Testis (tissue), 2 donors: ENCODE results near the gene WDR6.

Experiments used
- CTCF ChIP-seq, 3 experiments: fragments of 450-650 bp in 2 of 3; fragments of 200-600 bp in 1 of 3; sonication (generic) in 1 of 3; IDR thresholded peaks; one replicate each; pipeline ENCODE4 v1.5.1; 2016 to 2019; ENCODE audit warnings: antibody characterized with exemption in 3 of 3, mild to moderate bottlenecking in 2 of 3, moderate library complexity in 1 of 3
- POLR2A ChIP-seq: fragments of 450-650 bp; IDR thresholded peaks from one replicate; pipeline ENCODE4 v1.6.1; 2017; ENCODE audit warnings: antibody characterized with exemption, mild to moderate bottlenecking, moderate library complexity

- TF ChIP-seq POLR2A (no peak), CTCF (IDR thresholded peaks at IDR 0.05) (no peak)
Observed at GRCh38 chr3:49058011-49058410, 50.8 kb downstream of the WDR6 start.
